ENCODE data around the gene TMC7. TPM values are rescaled to one million over a fixed set of nuclear protein-coding genes. Genes with fewer than 3 reads are reported as not detected.

The TMC7 gene
- total and polyA plus RNA-seq, 2 of the 13 experiments (the other 11 are each of a cell fraction or from before 2014, with no cell fraction given): 1.2 to 5.1 TPM

GRCh38 chr16:18969050-18969854, 14.5 kb upstream of the TMC7 start (continued):
- TF ChIP-seq NKX3-1 (CRISPR knock-in tag; IDR thresholded peaks at IDR 0.05): no peak
- no peak for TF ChIP-seq ZNF839 (CRISPR knock-in tag; IDR thresholded peaks at IDR 0.05; ENCODE audit: borderline replicate concordance)
- TF ChIP-seq SUZ12 (IDR thresholded peaks at IDR 0.05; ENCODE audit: low read depth, low read length): no peak
- TF ChIP-seq IKZF5 (CRISPR knock-in tag; IDR thresholded peaks at IDR 0.05): peak; percentile 86; the same call in 1 of the 2 replicates
- no peak for TF ChIP-seq ZNF776 (CRISPR knock-in tag; IDR thresholded peaks at IDR 0.05)
- TF ChIP-seq ZNF326 (CRISPR knock-in tag; IDR thresholded peaks at IDR 0.05; ENCODE audit: borderline replicate concordance): no peak
- TF ChIP-seq YY1 (IDR thresholded peaks at IDR 0.05; ENCODE audit: insufficient read depth, insufficient replicate concordance, low read depth, low read length): peak; percentile 64
- TF ChIP-seq ARID3A (IDR thresholded peaks at IDR 0.05; ENCODE audit: low read depth, low read length): 0 out of 2 replicates have a peak, but pooled peaks have one; percentile 49
- TF ChIP-seq ZFP91 (CRISPR knock-in tag; IDR thresholded peaks at IDR 0.05; ENCODE audit: borderline replicate concordance): 0 out of 2 replicates have a peak, but pooled peaks have one; percentile 36
- no peak for TF ChIP-seq TAF1 (CRISPR knock-in tag; IDR thresholded peaks at IDR 0.05)
- no peak for TF ChIP-seq UBTF (CRISPR knock-in tag; IDR thresholded peaks at IDR 0.05)
- no peak for TF ChIP-seq EED (CRISPR knock-in tag; IDR thresholded peaks at IDR 0.05)
- TF ChIP-seq HMGXB3 (CRISPR knock-in tag; IDR thresholded peaks at IDR 0.05; ENCODE audit: borderline replicate concordance): peak; percentile 61; the same call in 1 of the 2 replicates
- no peak for TF ChIP-seq ZFP82 (CRISPR knock-in tag; IDR thresholded peaks at IDR 0.05; ENCODE audit: borderline replicate concordance)
- TF ChIP-seq RXRA (CRISPR knock-in tag; IDR thresholded peaks at IDR 0.05): no peak
